ENCODE measurements around the gene LRRC7.

Gene LRRC7

GRCh38 chr1:69528376-69528775, 39.3 kb upstream of the LRRC7 start:
- Histone ChIP-seq H3K27ac (no peak overlapping the region), H3K4me3 (no peak overlapping the region)
- DNase-seq (ENCODE audit: low spot score) = no peak
- TF ChIP-seq CTCF (IDR thresholded peaks at IDR 0.05) = no peak

DNA sequence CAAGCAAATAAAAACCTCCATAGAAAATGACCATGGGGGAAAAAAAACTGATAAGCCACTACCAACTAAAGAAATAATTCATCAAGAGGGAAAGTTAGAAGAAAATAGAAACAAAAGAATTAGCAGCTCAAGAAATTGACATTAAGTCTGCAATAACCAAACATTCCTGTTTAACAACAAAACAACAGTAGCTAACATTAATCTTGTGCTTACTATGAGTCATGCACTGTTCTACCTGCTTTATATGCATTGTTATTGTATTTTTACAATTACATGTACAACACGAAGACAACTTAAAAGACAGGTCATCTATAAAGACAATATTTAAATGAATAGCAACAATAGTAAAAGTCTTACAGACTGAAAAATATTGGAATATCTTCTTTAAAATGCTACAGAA, 34.4 kb upstream of the LRRC7 start:
- no peak overlapping the region for H3K27ac ChIP-seq
- no peak for TF ChIP-seq CTCF (IDR thresholded peaks at IDR 0.05)
- no peak for DNase-seq (ENCODE audit: low spot score)
- H3K4me3 ChIP-seq = no peak overlapping the region

DNA sequence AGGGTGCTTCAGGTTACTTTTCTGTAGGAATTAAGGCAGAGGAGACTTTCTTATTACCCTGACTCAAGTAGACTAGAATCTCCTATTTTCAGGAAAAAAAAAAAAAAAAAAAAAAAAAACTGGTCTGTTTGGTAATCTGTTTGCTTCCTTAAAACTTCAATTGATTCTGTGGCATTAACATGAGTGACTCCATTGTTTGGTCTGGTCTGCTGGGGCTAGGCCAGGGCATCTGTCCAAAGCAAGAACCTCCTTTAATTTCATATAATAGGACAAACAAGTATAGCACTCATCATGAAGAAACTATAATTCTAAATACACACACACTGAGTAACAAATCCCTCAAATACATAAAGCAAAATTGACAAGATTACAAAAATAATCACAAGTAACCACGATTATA, 32.9 kb upstream of the LRRC7 start:
- no peak for DNase-seq (ENCODE audit: low spot score)
- Histone ChIP-seq H3K27ac (no peak overlapping the region), H3K4me3 (no peak overlapping the region)
- TF ChIP-seq CTCF (IDR thresholded peaks at IDR 0.05) = no peak

DNA sequence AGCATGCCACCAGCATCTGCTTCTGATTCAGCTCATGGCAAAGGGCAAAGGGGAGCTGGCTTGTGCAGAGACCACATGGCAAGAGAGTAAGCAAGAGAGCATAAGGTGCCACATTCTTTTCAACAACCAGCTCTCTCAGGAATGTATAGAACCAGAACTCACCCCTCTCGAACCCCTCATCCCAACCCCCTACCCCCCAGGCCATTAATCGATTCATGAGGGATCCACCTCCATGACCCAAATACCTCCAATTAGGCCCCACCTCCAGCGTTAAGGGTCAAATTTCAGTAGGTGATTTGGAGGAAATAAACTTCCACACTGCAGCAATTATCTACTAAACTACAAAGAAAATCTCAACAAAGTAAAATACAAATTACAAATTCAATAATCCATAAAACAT, 32.2 kb upstream of the LRRC7 start:
- H3K27ac ChIP-seq = no peak overlapping the region
- no peak for TF ChIP-seq CTCF (IDR thresholded peaks at IDR 0.05)
- DNase-seq (ENCODE audit: low spot score) = no peak
- H3K4me3 ChIP-seq = no peak overlapping the region

DNA sequence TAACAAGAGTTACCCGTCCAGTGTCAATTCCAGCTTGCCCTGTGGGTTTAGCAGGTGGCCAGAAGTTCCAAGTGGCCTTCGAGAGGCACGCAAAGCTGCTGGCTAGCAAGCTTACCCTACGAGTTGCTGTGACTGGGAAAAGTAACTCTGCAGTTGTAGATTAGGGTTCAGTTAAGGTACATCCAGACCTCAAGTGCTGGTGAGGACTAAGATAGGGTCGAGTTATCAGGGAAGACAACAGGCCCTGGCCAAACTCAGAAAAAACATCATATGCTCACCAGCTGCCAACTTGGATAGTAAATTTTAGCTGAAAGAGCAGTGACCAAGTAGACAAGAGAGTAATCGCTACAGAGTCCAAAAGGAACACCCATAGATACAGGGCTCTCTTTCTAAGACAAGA, 27.7 kb upstream of the LRRC7 start:
- Histone ChIP-seq H3K4me3 (no peak overlapping the region), H3K27ac (no peak overlapping the region)
- no peak for DNase-seq (ENCODE audit: low spot score)
- TF ChIP-seq CTCF (IDR thresholded peaks at IDR 0.05) = no peak

DNA sequence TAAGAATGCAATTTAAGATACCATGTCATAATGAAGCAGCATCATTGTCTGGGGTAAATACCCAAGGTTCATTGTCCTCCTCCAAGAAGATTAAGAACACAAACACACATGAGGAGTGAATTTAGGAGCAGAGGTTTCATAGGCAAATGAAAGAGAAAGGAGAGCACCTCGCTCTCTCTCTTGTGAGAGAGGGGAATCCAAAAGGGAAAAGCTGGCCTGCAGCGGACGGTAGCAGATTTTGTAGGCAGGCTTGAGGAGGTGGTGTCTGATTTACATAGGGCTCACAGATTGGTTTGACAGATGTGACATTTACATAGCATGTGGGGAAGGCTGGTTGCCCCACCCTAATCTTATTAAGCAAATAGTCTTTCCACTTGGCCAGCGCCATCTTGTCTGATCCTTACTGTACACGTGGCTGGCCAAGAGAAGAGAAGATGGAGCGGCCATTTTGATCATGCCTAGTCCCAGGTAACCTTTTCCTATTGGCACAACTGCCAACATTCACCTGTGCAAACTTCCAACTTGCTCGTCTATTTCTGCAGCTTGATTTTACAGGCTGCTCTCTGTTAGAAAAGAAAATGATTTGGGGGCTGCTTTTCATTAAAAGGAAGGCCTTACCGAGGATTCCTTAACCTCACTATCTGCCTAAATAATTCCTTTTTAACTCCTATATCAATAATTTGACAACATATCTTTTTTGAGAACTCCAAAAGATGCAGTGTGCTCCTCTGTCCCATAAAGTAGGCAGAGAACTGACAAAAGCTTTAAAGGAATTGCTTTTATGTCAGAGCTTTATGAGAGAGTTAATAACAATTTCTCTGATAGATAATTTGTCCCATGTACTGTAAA, 16.0 kb upstream of the LRRC7 start:
- Histone ChIP-seq H3K4me3 (no peak overlapping the region), H3K27ac (no peak overlapping the region)
- TF ChIP-seq CTCF (IDR thresholded peaks at IDR 0.05) = no peak
- DNase-seq (ENCODE audit: low spot score) = no peak

- no peak for DNase-seq (ENCODE audit: low spot score)
- no peak overlapping the region for H3K4me3 ChIP-seq
- no peak overlapping the region for H3K27ac ChIP-seq
- TF ChIP-seq CTCF (IDR thresholded peaks at IDR 0.05) = no peak
Measured at GRCh38 chr1:69553726-69554125, 14.0 kb upstream of the LRRC7 start.

Measured in coronary artery (tissue), 2 donors.